Tibial nerve (tissue), 4 donors: ENCODE measurements around the gene FBF1. TPM values are rescaled to one million over a fixed set of nuclear protein-coding genes. Genes with fewer than 3 reads are reported as not detected.

ENCODE experiments used
- DNase-seq, 2 donors: peaks; one replicate each; pipeline ENCODE4 v3.0.0-alpha.2; 2019; ENCODE audit warnings: low spot score in 2 of 2
- H3K27ac ChIP-seq, 4 donors: fragments of 200-600 bp; sonication (generic) in 3 of 4; one replicate each; pipeline ENCODE4 v1.5.1; 2017 to 2019; ENCODE audit warnings: mild to moderate bottlenecking in 1 of 4
- H3K27me3 ChIP-seq, 2 donors: fragments of 200-600 bp; sonication (generic) in 1 of 2; one replicate each; pipeline versions ENCODE4 v1.5.1 to v1.6.0; 2017 to 2019
- H3K36me3 ChIP-seq, 3 donors: fragments of 200-600 bp; sonication (generic); one replicate each; pipeline ENCODE4 v1.5.1; 2018 to 2019
- H3K4me1 ChIP-seq, 4 donors: fragments of 200-600 bp; sonication (generic) in 3 of 4; one replicate each; pipeline ENCODE4 v1.5.1; 2017 to 2019
- H3K4me3 ChIP-seq, 4 donors: fragments of 200-600 bp; sonication (generic) in 3 of 4; one replicate each; pipeline ENCODE4 v1.5.1; 2017 to 2019; ENCODE audit warnings: mild to moderate bottlenecking in 1 of 4, moderate library complexity in 1 of 4
- H3K9me3 ChIP-seq, 4 donors: fragments of 200-600 bp; sonication (generic) in 3 of 4; one replicate each; pipeline ENCODE4 v1.5.1; 2017 to 2019
- CTCF ChIP-seq, 5 experiments: fragments of 200-600 bp in 3 of 5; fragments of 450-650 bp in 2 of 5; sonication (generic) in 3 of 5; IDR thresholded peaks; one replicate each; pipeline ENCODE4 v1.5.1; 2016 to 2019; ENCODE audit warnings: antibody characterized with exemption in 5 of 5, mild to moderate bottlenecking in 3 of 5, moderate library complexity in 2 of 5
- EP300 ChIP-seq, 2 donors: sonication (generic); formaldehyde crosslinking; IDR thresholded peaks; one replicate each; pipeline ENCODE4 v1.6.1; 2017; ENCODE audit warnings: antibody characterized with exemption in 2 of 2, mild to moderate bottlenecking in 1 of 2
- POLR2A ChIP-seq, 2 donors: fragments of 450-650 bp; IDR thresholded peaks; one replicate each; pipeline ENCODE4 v1.6.1; 2017; ENCODE audit warnings: antibody characterized with exemption in 2 of 2, mild to moderate bottlenecking in 2 of 2, moderate library complexity in 2 of 2
- WGBS, 2 donors: methylation state at CpG; one replicate each; pipeline ENCODE4 v1.1.5; 2018; 5-methylcytosine and 5-hydroxymethylcytosine counted together
- total RNA-seq, 4 donors: library from RNA; depleted of rRNA; stranded (reverse); fragments of >200 nt; gene quantifications; one replicate each; pipeline ENCODE4 v1.1.0, GENCODE V29; 2016

FBF1 gene
- total RNA-seq, 4 donors from 2014 or later: 19.9 to 32.4 (median 25.7) TPM

DNA sequence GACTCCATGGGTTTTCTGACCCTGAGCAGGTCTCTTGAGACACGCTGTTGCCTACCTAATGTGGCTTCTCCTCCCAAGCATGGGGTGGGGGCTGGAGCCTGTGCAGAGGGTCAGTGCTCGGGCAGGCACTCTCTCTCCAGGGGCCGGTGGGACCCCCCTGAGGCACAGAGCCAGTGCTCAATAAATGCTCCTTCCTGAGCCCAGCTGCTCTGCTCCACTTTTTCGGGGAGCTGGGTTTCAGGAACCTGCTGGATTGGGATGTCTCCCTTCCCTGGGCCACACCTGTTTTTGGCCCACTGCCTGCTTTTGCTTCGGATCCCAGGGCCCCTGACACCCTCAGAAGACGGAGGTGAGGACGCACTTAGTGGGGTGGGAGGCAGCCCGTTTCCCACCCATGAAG, 42.8 kb downstream of the FBF1 start:
- peaks cover 0 to 42% (median 24%) of the 10 kb centered on the region in 4 donors for H3K4me1 ChIP-seq
- no peak for DNase-seq
- no peak overlapping the region for H3K4me3 ChIP-seq
- peaks cover 5 to 56% (median 11%) of the 10 kb centered on the region in 3 donors for H3K36me3 ChIP-seq
- no peaks in the 10 kb centered on the region for H3K9me3 ChIP-seq
- H3K27me3 ChIP-seq: no peaks in the 10 kb centered on the region
- 75 to 85% methylated on average over 8 of the region's 8 CpGs for WGBS, 2 donors
- TF ChIP-seq EP300 (IDR thresholded peaks at IDR 0.05) (no peak), CTCF (IDR thresholded peaks at IDR 0.05) (no peak), POLR2A (IDR thresholded peaks at IDR 0.05) (no peak)
- peak overlapping the region in 1 of 4 donors; percentile 91 for H3K27ac ChIP-seq

DNA sequence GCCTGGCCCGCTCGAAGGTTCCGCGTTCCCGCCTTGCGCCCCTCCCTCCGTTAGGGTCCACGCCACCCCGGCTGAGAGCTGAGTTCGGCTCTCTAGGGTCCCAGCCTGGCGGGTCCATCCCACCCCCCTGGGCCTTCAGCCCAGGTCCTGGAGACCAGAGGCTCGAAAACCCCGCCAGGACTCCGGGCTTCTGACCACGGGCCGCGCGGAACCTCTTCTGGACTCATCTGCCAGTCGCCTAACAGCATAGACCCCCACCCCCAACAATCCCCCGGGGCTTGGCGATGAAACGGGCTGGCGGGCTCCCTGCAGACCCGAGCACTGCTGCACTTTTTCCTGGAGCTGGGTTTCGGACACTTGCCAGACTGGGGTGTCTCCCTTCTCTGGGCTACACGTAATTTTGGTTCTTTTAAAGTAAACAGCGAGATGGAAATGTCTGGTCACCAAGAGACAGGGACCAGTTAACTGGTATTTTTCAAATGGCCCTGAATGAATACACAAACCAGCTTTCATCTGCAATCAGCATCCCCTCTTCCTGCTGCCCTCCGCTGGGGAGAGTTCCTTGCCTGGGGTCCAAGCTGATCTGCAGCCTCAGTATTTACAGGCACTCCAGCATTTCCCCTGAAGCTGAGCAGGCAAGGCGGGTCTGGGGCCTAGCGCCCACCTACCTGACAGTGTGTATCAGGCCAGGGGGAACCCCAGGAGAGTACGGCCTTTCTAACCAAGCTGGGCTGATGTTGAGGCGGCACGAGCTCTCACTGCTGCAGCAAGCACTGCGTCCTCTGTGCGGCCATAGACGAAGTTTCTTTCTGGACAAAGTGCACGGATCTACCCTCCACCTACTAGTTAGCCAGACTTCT, 43.5 kb downstream of the FBF1 start:
- no peak for TF ChIP-seq POLR2A (IDR thresholded peaks at IDR 0.05)
- no peak for TF ChIP-seq EP300 (IDR thresholded peaks at IDR 0.05)
- no peak for TF ChIP-seq CTCF (IDR thresholded peaks at IDR 0.05)
- peaks cover 5 to 53% (median 11%) of the 10 kb centered on the region in 3 donors for H3K36me3 ChIP-seq
- H3K27me3 ChIP-seq: no peaks in the 10 kb centered on the region
- peak overlapping the region; percentile 53 to 92 (median 90) for H3K27ac ChIP-seq
- 42 to 46% methylated on average over 37 of the region's 37 CpGs for WGBS, 2 donors
- peak overlapping the region; percentile 45 to 90 (median 66) for H3K4me3 ChIP-seq
- peaks cover 0 to 43% (median 24%) of the 10 kb centered on the region in 4 donors for H3K4me1 ChIP-seq
- H3K9me3 ChIP-seq: no peaks in the 10 kb centered on the region
- peak in 1 of 2 donors; percentile 34 for DNase-seq

GRCh38 chr17:75896415-75897159, 44.3 kb downstream of the FBF1 start, which contains the start of gene TRIM65:
Gene TRIM65, minus strand, starts transcription at chr17:75896951. Its CDS starts 14 bp downstream, at chr17:75896937.
- peaks cover 3 to 53% (median 11%) of the 10 kb centered on the region in 3 donors for H3K36me3 ChIP-seq
- peak; percentile 67 to 76 for DNase-seq
- peak within 1 kb of the TSS; percentile 45 to 90 (median 66) for H3K4me3 ChIP-seq
- H3K27me3 ChIP-seq: no peaks in the 10 kb centered on the region
- no peaks in the 10 kb centered on the region for H3K9me3 ChIP-seq
- H3K27ac ChIP-seq: peak within 1 kb of the TSS; percentile 53 to 92 (median 90)
- TF ChIP-seq EP300 (IDR thresholded peaks at IDR 0.05) (peak in 1 of 2 donors; percentile 81), CTCF (IDR thresholded peaks at IDR 0.05) (peak; percentile 41 to 82 (median 58)), POLR2A (IDR thresholded peaks at IDR 0.05) (peak in 1 of 2 donors; percentile 77)
- 0 to 1% methylated on average over 27 to 79 of the region's 102 CpGs for WGBS, 2 donors
- H3K4me1 ChIP-seq: peaks cover 0 to 51% (median 24%) of the 10 kb centered on the region in 4 donors

DNA sequence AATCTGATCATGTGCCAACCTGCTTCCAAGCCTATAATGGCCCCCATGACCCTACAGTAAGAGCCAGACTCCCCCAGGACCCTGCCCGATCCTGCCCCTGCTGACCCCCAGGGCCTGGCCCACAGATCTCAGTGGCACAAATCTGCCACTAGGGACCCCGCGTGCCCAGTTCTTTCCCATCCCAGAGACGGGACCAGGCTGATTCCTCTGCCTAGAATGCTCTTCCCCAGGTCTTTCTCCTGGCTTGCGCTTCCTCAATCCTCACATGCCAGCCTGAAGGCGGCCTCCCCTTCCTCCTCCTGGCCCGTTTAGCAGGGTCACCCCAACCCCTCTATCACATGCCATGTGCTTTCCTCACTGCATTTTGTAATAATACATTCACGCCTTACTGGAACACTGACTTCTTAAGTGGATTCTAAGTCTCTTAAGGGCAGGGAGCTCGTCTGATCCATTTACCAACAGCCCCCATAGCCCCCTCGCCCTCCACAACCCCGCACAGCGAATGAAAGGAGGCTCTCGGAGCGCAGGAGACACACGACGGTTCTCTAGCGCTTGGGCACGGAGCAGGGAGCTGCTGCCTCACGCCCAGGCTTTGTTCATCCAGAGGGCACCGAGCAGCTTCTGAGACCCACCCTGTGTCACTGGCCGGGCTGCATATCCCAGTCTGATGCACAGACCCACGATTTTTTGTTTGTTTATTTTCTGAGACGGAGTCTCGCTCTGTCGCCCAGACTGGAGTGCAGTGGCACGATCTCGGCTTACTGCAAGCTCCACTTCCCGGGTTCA, 45.3 kb downstream of the FBF1 start:
- no peaks in the 10 kb centered on the region for H3K9me3 ChIP-seq
- TF ChIP-seq EP300 (IDR thresholded peaks at IDR 0.05) (no peak), CTCF (IDR thresholded peaks at IDR 0.05) (peak in 2 of 5 experiments; percentile 5 to 35)
- peaks cover 3 to 53% (median 14%) of the 10 kb centered on the region in 3 donors for H3K36me3 ChIP-seq

More for the DNA sequence above, 45.3 kb downstream of the FBF1 start:
- 23 to 28% methylated on average over 28 of the region's 28 CpGs for WGBS, 2 donors
- Histone ChIP-seq H3K27me3 (no peaks in the 10 kb centered on the region), H3K27ac (peak overlapping the region; percentile 53 to 92 (median 90)), H3K4me1 (peaks cover 0 to 52% (median 24%) of the 10 kb centered on the region in 4 donors), H3K4me3 (peak overlapping the region; percentile 45 to 90 (median 66))
- no peak for DNase-seq
